Measurements from ENCODE around the gene MUCL1.
"Not testable (repeated sequence)": the region's sequence is repeated elsewhere in the genome, so short reads cannot be mapped to it uniquely, and the experiment has no call there.

Gene MUCL1, protein sequence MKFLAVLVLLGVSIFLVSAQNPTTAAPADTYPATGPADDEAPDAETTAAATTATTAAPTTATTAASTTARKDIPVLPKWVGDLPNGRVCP

GRCh38 chr12:54853933-54854538, at the start of gene MUCL1:
TSS of gene MUCL1 (plus strand) at chr12:54854516. CDS start at chr12:54854583, 67 bp downstream.
- peak; percentile 34 for DNase-seq

- no peak for DNase-seq
Measured at GRCh38 chr12:54821676-54822075, 32.6 kb upstream of the MUCL1 start.

GRCh38 chr12:54824402-54824801, 29.9 kb upstream of the MUCL1 start:
- DNase-seq, result no peak

DNA sequence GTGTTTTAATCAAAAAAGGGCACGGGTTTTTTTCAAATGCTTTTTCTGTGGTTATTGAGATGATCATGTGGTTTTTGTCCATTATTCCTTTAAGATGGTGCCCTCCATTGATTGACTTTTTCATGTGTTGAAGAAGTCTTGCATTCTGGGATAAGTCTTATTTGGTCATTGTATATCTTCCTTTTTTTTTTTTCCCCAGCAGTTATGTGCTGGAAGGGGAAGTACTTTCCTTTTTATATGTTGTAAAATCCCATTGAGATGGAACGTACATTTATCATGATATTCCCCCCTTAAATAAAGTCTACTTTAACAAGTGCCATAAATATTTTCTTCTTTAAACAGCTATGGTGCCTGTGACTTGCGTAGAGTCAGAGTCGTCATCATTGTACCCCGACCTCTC, 24.8 kb upstream of the MUCL1 start:
- no peak for DNase-seq

DNA sequence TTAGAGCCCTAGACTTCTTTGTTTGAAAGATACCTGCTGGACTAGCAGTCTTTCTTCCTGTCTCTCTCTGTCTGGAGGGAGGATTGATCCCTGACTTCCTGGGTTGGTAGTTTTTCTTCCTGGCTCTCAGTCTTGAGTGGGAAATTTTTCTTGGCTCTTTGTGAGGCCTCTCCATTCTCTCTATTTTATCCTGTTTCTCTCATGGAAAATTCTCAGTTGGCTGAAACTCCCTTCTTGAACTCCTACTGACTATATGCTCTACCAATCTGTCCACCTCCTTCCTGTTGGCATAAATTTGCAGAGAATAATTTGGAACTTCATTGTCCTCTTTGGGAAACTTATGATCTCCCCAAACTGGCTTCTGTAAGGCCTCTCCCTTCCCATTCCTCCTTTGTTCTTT, 24.1 kb upstream of the MUCL1 start:
- no peak for DNase-seq

GRCh38 chr12:54831631-54832030, 22.7 kb upstream of the MUCL1 start:
- no peak for DNase-seq

DNA sequence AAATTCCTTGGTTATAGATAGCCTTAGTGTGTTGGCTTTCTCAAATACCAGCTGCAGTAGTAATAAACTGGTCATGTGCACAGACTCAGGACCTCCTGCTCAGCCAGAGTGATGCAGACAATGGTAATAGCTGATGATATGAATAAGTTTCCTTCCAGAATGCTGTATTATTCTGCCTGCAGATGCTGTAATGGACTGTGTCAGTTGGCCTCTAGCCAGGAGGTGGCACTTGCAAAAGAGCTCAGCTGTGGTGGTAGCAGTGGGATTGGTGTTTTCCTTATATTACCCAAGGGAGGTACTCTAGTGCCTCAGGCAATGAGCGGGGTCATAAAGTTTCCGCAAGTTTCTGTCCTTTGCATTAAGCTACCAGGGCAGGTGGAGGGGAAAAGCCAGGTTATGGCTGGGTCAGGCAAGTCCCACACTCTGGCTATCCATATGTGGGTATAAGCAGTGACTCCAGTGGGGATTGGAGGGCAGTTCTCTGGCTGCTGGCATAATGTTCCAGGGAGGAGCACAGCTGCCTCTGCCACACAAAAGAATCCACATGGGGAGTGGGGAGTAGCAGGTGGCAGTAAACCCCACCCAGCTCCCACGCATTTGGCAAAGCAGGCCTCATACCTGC, 14.0 kb upstream of the MUCL1 start:
- no peak for DNase-seq

DNA sequence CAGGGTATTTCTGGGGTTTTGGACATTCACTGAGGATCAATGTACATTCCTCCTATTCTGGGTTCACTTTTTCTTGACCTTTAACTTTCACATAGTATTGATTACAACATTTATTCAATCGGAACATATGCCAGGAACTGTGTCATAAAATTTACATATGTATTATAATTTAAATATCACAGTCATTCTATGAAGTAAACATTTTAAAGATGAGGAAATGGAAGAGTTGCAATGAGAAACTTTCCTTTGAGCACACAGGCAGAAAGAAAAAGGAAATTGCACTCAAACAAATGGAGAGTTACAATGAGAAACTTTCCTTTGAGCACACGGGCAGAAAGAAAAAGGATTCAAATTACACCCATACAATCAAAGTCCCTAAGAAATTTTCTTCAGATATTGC, 3.1 kb downstream of the MUCL1 start:
- no peak for DNase-seq

- no peak for DNase-seq
Measured at GRCh38 chr12:54858562-54858961, 4.2 kb downstream of the MUCL1 start.

DNA sequence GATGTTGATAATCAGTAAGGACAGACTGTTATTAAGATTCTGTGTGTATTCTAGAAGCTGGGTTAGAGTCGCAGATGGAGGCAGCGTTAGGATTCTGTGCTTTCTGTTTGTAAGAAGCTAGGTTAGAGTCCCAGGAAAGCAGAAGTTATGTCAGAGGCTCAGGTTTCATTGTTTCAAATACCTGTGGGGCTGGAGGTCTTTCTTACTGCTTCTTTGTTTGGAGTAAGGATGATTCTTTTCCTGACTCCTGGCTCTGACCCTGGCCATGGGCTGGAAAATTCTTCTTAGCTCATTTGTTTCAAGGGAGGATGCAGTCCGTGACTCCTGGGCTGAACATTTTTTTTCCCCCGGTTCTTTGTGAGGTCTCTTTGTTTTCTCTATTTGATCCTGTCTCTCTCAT, 5.2 kb downstream of the MUCL1 start:
- no peak for DNase-seq

- no peak for DNase-seq
Measured at GRCh38 chr12:54861927-54862326, 7.6 kb downstream of the MUCL1 start.

- DNase-seq, result no peak
Measured at GRCh38 chr12:54863948-54864618, 9.8 kb downstream of the MUCL1 start.

- DNase-seq, result no peak
Measured at GRCh38 chr12:54865683-54866324, 11.5 kb downstream of the MUCL1 start.

- no peak for DNase-seq
Measured at GRCh38 chr12:54868690-54869089, 14.4 kb downstream of the MUCL1 start.

DNA sequence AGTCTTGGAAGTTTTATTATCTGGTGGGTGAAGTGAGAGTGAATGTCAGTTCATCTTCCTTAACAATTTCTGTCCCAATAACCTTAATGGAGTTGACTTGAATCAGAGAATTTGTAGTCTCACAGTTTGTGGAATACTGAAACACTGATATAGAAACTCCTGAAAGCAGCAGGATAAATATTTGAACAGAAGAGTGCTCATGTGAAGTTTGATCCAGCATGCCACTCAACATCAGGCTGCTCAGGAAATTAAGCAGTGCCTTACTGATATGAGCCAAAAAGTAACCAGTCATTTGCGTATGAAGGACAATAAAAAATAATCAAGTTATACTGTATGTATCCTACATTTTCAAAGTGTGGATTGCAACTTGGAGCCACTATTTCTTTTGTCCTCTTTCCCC, 15.7 kb downstream of the MUCL1 start:
- no peak for DNase-seq

DNA sequence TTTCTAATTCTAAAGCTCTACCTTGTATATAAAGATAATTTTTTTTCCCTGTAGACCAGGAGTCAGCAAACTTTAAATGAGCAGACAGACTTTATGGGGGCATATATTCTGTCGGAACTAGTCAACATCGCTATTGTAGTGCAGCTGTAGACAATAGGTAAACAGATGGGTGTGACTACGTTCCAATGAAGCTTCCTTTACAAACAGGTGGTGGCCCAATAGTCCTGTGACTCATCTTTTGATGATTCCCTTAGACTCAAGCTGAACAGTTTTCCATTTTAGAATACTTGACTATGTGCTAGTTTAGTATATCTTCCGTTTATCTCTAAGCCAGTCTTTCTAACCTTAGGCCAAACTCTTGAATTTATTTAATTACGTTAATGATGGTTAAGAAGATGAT, 16.3 kb downstream of the MUCL1 start:
- DNase-seq, result no peak

DNA sequence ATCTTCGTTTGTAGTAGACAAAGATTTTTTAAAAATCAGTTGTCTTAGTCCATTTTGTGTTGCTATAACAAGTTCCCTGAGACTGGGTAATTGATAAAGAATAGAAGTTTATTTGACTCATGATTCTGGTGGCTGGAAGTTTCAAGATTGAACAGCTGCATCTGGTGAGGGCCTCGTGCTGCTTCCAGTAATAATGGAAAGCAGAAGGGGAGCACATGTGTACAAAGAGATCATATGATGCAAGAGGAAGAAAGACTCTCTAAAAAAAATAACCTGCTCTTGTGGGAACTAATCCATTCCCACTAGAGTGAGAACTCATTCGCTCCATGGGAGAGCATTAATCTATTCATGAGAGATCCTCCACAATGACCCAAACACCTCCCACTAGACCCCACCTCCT, 24.8 kb downstream of the MUCL1 start:
- DNase-seq, result no peak

DNA sequence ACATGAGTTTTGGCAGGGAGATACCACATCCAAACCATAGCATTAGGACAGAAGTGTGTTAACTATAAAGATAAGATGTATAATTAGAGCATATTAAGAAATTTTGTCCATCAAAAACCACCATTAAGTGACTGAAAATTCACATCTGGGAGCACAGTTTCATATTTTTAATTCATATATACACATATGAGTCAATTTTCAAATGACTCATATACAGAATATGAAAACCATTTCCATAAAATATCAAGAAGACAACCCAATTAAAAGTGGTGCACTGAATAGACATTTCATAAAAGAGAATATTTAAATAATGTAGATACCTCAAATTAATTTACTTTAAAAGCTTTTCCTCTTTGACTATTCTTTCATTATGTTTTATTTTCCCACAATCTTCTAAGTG, 25.3 kb downstream of the MUCL1 start:
- DNase-seq, result no peak

- no peak for DNase-seq
Measured at GRCh38 chr12:54882079-54882478, 27.8 kb downstream of the MUCL1 start.

DNA sequence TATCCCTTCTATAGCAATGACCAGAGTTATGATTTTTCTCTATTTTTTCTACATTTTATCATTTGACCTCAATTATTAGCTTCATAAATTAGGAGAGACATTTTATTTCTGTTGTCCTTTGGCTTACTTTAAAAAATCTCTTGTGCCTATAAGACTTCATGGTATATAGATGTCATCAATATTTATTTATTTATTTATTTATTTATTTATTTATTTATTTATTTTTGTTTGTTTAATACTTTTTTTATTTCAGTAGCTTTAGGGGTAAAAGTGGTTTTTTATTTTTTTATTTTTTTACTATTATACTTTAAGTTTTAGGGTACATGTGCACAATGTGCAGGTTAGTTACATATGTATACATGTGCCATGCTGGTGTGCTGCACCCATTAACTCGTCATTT, 28.3 kb downstream of the MUCL1 start:
- DNase-seq, result not testable (repeated sequence)

DNA sequence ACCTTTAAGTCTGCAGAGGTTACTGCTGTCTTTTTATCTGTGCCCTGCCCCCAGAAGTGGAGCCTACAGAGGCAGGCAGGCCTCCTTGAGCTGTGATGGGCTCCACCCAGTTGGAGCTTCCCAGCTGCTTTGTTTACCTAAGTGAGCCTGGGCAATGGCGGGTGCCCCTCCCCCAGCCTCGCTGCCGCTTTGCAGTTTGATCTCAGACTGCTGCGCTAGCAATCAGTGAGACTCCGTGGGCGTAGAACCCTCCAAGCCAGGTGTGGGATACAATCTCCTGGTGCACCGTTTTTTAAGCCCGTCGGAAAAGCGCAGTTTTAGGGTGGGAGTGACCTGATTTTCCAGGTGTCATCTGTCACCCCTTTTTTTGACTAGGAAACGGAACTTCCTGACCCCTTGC, 34.1 kb downstream of the MUCL1 start:
- not testable (repeated sequence) for DNase-seq

DNA sequence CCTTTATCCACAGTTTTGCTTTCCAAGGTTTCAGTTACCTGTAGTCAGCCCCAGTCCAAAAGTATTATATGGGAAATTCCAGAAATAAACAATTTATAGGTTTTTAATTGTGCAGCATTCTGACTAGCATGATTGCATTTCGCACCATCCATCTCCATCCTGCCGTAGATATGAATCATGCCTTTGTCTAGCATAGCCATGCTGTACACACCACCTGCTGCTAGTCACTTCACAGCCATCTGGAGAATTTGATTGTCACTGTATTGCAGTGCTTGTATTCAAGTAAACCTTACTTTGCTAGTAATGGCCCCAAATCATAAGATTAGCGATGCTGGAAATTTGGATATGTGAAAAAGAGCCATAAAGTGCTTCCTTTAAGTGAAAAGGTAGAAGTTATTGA, 36.0 kb downstream of the MUCL1 start:
- DNase-seq, result no peak

GRCh38 chr12:54891717-54892478, 37.6 kb downstream of the MUCL1 start:
- DNase-seq, result no peak
